Ovary (tissue), 3 donors: ENCODE measurements around the gene FIGLA.

Experiments
- POLR2A ChIP-seq: fragments of 450-650 bp; IDR thresholded peaks from one replicate; pipeline ENCODE4 v1.6.1; 2017; ENCODE audit warnings: antibody characterized with exemption, mild to moderate bottlenecking, moderate library complexity
- TF ChIP-seq, protein P1 (sequence below), 3 donors: fragments of 450-650 bp in 2 of 3; fragments of 200-600 bp in 1 of 3; IDR thresholded peaks; one replicate each; pipeline versions ENCODE4 v1.5.1 to v1.8.0; 2016 to 2022; ENCODE audit warnings: antibody characterized with exemption in 3 of 3, mild to moderate bottlenecking in 1 of 3
- donor health status: DM: no; HTN: no; CAD: no.

DNA sequence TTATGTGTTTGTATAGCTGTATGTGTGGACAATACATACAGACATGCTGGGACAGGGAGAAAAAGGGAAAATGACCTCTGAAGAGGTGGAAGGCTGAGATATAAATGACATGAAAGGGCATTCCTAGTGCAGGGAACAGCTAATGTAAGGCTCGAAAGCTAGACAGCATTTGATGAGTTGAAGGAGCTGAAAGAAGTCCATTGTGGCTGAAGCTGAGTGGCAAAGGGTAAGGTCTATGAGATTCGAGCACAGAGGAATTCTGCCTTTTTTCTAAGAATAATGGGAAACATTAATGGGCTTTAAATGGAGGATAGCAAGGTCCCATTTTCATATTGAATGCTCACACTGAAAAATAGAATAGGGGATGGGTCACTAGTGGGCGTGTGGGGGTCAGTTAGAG, 46.0 kb downstream of the FIGLA start:
- TF ChIP-seq, protein P1, sequence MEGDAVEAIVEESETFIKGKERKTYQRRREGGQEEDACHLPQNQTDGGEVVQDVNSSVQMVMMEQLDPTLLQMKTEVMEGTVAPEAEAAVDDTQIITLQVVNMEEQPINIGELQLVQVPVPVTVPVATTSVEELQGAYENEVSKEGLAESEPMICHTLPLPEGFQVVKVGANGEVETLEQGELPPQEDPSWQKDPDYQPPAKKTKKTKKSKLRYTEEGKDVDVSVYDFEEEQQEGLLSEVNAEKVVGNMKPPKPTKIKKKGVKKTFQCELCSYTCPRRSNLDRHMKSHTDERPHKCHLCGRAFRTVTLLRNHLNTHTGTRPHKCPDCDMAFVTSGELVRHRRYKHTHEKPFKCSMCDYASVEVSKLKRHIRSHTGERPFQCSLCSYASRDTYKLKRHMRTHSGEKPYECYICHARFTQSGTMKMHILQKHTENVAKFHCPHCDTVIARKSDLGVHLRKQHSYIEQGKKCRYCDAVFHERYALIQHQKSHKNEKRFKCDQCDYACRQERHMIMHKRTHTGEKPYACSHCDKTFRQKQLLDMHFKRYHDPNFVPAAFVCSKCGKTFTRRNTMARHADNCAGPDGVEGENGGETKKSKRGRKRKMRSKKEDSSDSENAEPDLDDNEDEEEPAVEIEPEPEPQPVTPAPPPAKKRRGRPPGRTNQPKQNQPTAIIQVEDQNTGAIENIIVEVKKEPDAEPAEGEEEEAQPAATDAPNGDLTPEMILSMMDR (IDR thresholded peaks at IDR 0.05): no peak
- TF ChIP-seq POLR2A: no peak
